GM23338 (cell line): ENCODE measurements around the gene DTNBP1.

Source experiments
- CREB1 ChIP-seq: fragments of 250-450 bp; sonication (Bioruptor Pico); IDR thresholded peaks from 2 replicates; pipeline ENCODE4 v1.5.0; 2020; ENCODE audit warnings: low read depth, mild to moderate bottlenecking, moderate library complexity
- EZH2 ChIP-seq: fragments of 200-600 bp; sonication (generic); IDR thresholded peaks from one replicate; pipeline ENCODE4 v1.8.0; 2017; ENCODE audit warnings: antibody characterized with exemption, mild to moderate bottlenecking, low read depth; ENCODE audit not compliant: unreplicated experiment
- EZH2phosphoT487 ChIP-seq: fragments of 200-600 bp; sonication (generic); IDR thresholded peaks from one replicate; pipeline ENCODE4 v1.8.1; 2018; ENCODE audit warnings: antibody characterized with exemption; ENCODE audit not compliant: unreplicated experiment
- JUNB ChIP-seq: IDR thresholded peaks from one replicate; pipeline ENCODE4 v1.6.1; 2016; ENCODE audit warnings: antibody characterized with exemption; ENCODE audit not compliant: unreplicated experiment
- POLR2AphosphoS5 ChIP-seq: IDR thresholded peaks from 2 replicates; pipeline ENCODE4 v1.6.1; 2016; ENCODE audit warnings: antibody characterized with exemption, low read depth
- REST ChIP-seq: IDR thresholded peaks from one replicate; pipeline ENCODE4 v1.6.1; 2018; ENCODE audit warnings: antibody characterized with exemption; ENCODE audit not compliant: unreplicated experiment
- STAT1 ChIP-seq: IDR thresholded peaks from one replicate; pipeline ENCODE4 v1.6.1; 2016; ENCODE audit warnings: antibody characterized with exemption; ENCODE audit not compliant: unreplicated experiment
- ZNF114 ChIP-seq: fragments of 250-450 bp; sonication (Bioruptor Pico); IDR thresholded peaks from 2 replicates; pipeline ENCODE4 v1.5.0; 2020; ENCODE audit warnings: mild to moderate bottlenecking, moderate library complexity
- TF ChIP-seq, protein P1 (sequence below), 2 experiments: fragments of 200-600 bp in 1 of 2; sonication (generic) in 1 of 2; conservative IDR thresholded peaks; 2 replicates each; pipeline versions ENCODE4 v1.5.1 to v1.6.1; 2016 to 2017; ENCODE audit warnings: antibody characterized with exemption in 2 of 2, low read depth in 2 of 2, mild to moderate bottlenecking in 2 of 2, moderate library complexity in 1 of 2
- TF ChIP-seq, protein P2 (sequence below): IDR thresholded peaks from 2 replicates; pipeline ENCODE4 v1.6.1; 2016; ENCODE audit warnings: antibody characterized with exemption

DNA sequence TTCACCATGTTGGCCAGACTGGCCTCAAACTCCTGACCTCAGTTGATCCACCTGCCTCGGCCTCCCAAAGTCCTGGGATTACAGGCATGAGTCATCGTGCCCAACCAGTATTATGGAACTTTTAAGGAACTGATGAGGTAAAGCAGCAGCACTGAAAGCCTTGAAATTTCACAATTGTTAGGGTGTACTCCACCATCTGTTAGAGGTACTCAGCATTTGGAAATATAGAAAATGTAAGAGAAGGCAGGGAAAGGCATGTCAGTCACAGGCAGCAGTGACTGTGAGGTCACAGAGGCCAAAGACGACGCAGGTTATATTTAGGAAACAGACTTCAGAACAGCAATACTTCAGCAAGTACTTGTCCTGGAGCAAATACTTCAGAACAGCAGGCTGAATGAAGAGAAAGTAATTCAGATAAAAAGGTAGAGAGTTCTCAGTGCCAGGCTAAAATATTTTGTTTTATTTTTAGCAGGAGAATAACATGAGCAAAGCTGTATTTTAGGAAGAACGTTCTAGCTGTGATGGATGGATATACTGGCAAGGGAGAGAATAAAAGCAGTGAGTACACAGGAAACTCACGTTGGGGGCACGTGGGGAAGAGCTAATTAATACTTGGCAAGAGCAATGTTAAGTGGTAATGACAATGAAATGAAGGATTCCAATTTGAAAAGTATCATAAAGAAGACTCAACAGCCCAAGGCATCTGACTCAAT lies 67.2 kb downstream of the DTNBP1 start:
- TF ChIP-seq POLR2AphosphoS5 (no peak), EZH2 (no peak), CREB1 (CRISPR knock-in tag) (no peak), EZH2phosphoT487 (no peak), JUNB (no peak), REST (no peak), ZNF114 (CRISPR knock-in tag) (no peak), STAT1 (no peak)
- TF ChIP-seq, protein P1, sequence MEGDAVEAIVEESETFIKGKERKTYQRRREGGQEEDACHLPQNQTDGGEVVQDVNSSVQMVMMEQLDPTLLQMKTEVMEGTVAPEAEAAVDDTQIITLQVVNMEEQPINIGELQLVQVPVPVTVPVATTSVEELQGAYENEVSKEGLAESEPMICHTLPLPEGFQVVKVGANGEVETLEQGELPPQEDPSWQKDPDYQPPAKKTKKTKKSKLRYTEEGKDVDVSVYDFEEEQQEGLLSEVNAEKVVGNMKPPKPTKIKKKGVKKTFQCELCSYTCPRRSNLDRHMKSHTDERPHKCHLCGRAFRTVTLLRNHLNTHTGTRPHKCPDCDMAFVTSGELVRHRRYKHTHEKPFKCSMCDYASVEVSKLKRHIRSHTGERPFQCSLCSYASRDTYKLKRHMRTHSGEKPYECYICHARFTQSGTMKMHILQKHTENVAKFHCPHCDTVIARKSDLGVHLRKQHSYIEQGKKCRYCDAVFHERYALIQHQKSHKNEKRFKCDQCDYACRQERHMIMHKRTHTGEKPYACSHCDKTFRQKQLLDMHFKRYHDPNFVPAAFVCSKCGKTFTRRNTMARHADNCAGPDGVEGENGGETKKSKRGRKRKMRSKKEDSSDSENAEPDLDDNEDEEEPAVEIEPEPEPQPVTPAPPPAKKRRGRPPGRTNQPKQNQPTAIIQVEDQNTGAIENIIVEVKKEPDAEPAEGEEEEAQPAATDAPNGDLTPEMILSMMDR (conservative IDR thresholded peaks at IDR 0.05; ENCODE audit: low read depth in 2 of 2) = no peak
- TF ChIP-seq, protein P2, sequence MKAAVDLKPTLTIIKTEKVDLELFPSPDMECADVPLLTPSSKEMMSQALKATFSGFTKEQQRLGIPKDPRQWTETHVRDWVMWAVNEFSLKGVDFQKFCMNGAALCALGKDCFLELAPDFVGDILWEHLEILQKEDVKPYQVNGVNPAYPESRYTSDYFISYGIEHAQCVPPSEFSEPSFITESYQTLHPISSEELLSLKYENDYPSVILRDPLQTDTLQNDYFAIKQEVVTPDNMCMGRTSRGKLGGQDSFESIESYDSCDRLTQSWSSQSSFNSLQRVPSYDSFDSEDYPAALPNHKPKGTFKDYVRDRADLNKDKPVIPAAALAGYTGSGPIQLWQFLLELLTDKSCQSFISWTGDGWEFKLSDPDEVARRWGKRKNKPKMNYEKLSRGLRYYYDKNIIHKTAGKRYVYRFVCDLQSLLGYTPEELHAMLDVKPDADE = no peak
